ENCODE results near the gene MAD1L1. TPM values are rescaled to one million over a fixed set of nuclear protein-coding genes. Genes with fewer than 3 reads are reported as not detected.
"Not testable (repeated sequence)": the region's sequence is repeated elsewhere in the genome, so short reads cannot be mapped to it uniquely, and the experiment has no call there.

Gene MAD1L1
- total and polyA plus RNA-seq, 2 of the 4 experiments (the other 2 are of a cell fraction): 29.0 to 40.9 TPM

- Histone ChIP-seq H3K23ac (ENCODE audit: low read depth, low read length) (no peak overlapping the region), H2BK15ac (ENCODE audit: low read depth, low read length) (no peak overlapping the region), H3K9me1 (ENCODE audit: insufficient read depth, low read length) (peaks cover 4% of the 10 kb centered on the region; the same call in 1 of the 2 replicates), H3K4me1 (ENCODE audit: control insufficient read depth, insufficient read depth, low read length) (no peaks in the 10 kb centered on the region), H2BK5ac (ENCODE audit: low read depth, low read length, poor library complexity, severe bottlenecking) (no peak overlapping the region), H2AK5ac (ENCODE audit: low read depth, low read length) (no peak overlapping the region), H4K5ac (ENCODE audit: low read depth, low read length) (no peak overlapping the region), H3K27me3 (ENCODE audit: control insufficient read depth, insufficient read depth, low read length) (no peaks in the 10 kb centered on the region), H3K4me2 (ENCODE audit: low read depth, low read length) (no peak overlapping the region), H4K8ac (ENCODE audit: low read depth in 2 of 2, low read length in 2 of 2) (no peak overlapping the region), H3K4ac (ENCODE audit: low read depth, low read length) (no peak overlapping the region), H2BK120ac (ENCODE audit: low read depth, low read length) (no peak overlapping the region), H3K36me3 (ENCODE audit: control insufficient read depth, insufficient read depth, low read length) (peaks cover 9% of the 10 kb centered on the region), H3K9ac (ENCODE audit: low read depth, low read length) (no peak overlapping the region), H3K4me3 (ENCODE audit: insufficient read depth, low read depth, low read length) (no peak overlapping the region), H3K27ac (ENCODE audit: insufficient read depth, low read length) (no peak overlapping the region), H4K20me1 (ENCODE audit: insufficient read depth, low read length) (no peaks in the 10 kb centered on the region), H3K14ac (replicated peaks; ENCODE audit: low read depth, low read length) (no peak overlapping the region), H2BK20ac (ENCODE audit: low read depth, low read length) (no peak overlapping the region), H2AFZ (replicated peaks; ENCODE audit: low read length, poor library complexity) (no peak overlapping the region), H4K91ac (ENCODE audit: insufficient read depth, low read depth, low read length) (no peak overlapping the region), H3K18ac (ENCODE audit: low read depth, low read length) (no peak overlapping the region), H2AK9ac (replicated peaks; ENCODE audit: low read depth, low read length, poor library complexity) (no peak overlapping the region), H3K56ac (ENCODE audit: extremely low read depth, insufficient read depth, low read length) (no peak overlapping the region), H3K79me1 (ENCODE audit: low read depth in 1 of 2, low read length in 2 of 2) (peaks cover 0 to 7% of the 10 kb centered on the region in 2 experiments; a peak in 1 of 4 replicates), H3K9me3 (ENCODE audit: control insufficient read depth, insufficient read depth, low read length) (no peaks in the 10 kb centered on the region)
- BruUV-seq (replicated peaks): no TSS peak
- intact Hi-C loops (cut with micrococcal nuclease): no loop called here
- CTCF ChIA-PET: no interaction called here
- POLR2A ChIA-PET (ENCODE audit: unreplicated experiment): no interaction called here
- DNase-seq (no peak), ATAC-seq (ENCODE audit: low read depth) (no peak)
- in situ Hi-C loops (cut with MboI; ENCODE audit: low sequenced_read_pairs): no loop called here
- WGBS, 2 experiments (ENCODE audit: extremely low coverage in 2 of 2, insufficient read length in 1 of 2): 100% methylated on average over 6 of the region's 19 CpGs; no CpG with 5 or more reads in 1 of the 2 experiments
- TF ChIP-seq CEBPB (IDR thresholded peaks at IDR 0.05; ENCODE audit: low read depth, low read length) (no peak), BHLHE40 (IDR thresholded peaks at IDR 0.05; ENCODE audit: low read depth, low read length) (no peak), FOS (IDR thresholded peaks at IDR 0.05; ENCODE audit: low read depth, low read length) (no peak), RCOR1 (IDR thresholded peaks at IDR 0.05; ENCODE audit: insufficient replicate concordance, low read length) (no peak), ELK1 (IDR thresholded peaks at IDR 0.05; ENCODE audit: borderline replicate concordance, low read depth, low read length) (no peak)
- dilution Hi-C loops (cut with HindIII; ENCODE audit: low sequenced_read_pairs, unreplicated experiment): no loop called here
Observed at GRCh38 chr7:1970895-1971294, 261.9 kb downstream of the MAD1L1 start.

GRCh38 chr7:1970285-1970660 is 262.5 kb downstream of the MAD1L1 start:
- H3K4me2 ChIP-seq (ENCODE audit: low read depth, low read length); ATAC-seq (ENCODE audit: low read depth); H3K79me1 ChIP-seq (ENCODE audit: low read depth in 1 of 2, low read length in 2 of 2); H4K5ac ChIP-seq (ENCODE audit: low read depth, low read length); H2AK5ac ChIP-seq (ENCODE audit: low read depth, low read length); H3K4me1 ChIP-seq (ENCODE audit: control insufficient read depth, insufficient read depth, low read length); H2BK5ac ChIP-seq (ENCODE audit: low read depth, low read length, poor library complexity, severe bottlenecking); in situ Hi-C loops (cut with MboI; ENCODE audit: low sequenced_read_pairs); H2BK120ac ChIP-seq (ENCODE audit: low read depth, low read length); H3K14ac ChIP-seq (replicated peaks; ENCODE audit: low read depth, low read length); H3K27me3 ChIP-seq (ENCODE audit: control insufficient read depth, insufficient read depth, low read length); H3K27ac ChIP-seq (ENCODE audit: insufficient read depth, low read length); H3K23ac ChIP-seq (ENCODE audit: low read depth, low read length); H4K8ac ChIP-seq (ENCODE audit: low read depth in 2 of 2, low read length in 2 of 2); H3K9me1 ChIP-seq (ENCODE audit: insufficient read depth, low read length); H2AK9ac ChIP-seq (replicated peaks; ENCODE audit: low read depth, low read length, poor library complexity); H3K9me3 ChIP-seq (ENCODE audit: control insufficient read depth, insufficient read depth, low read length); H3K36me3 ChIP-seq (ENCODE audit: control insufficient read depth, insufficient read depth, low read length); H4K20me1 ChIP-seq (ENCODE audit: insufficient read depth, low read length); BruUV-seq (replicated peaks); H3K56ac ChIP-seq (ENCODE audit: extremely low read depth, insufficient read depth, low read length); H4K91ac ChIP-seq (ENCODE audit: insufficient read depth, low read depth, low read length); H2BK15ac ChIP-seq (ENCODE audit: low read depth, low read length); H3K4me3 ChIP-seq (ENCODE audit: insufficient read depth, low read depth, low read length); CTCF ChIA-PET; H2AFZ ChIP-seq (replicated peaks; ENCODE audit: low read length, poor library complexity); H3K4ac ChIP-seq (ENCODE audit: low read depth, low read length); dilution Hi-C loops (cut with HindIII; ENCODE audit: low sequenced_read_pairs, unreplicated experiment); H3K9ac ChIP-seq (ENCODE audit: low read depth, low read length); intact Hi-C loops (cut with micrococcal nuclease); H2BK20ac ChIP-seq (ENCODE audit: low read depth, low read length); DNase-seq; H3K18ac ChIP-seq (ENCODE audit: low read depth, low read length): not testable (repeated sequence)
- WGBS, 2 experiments (ENCODE audit: extremely low coverage in 2 of 2, insufficient read length in 1 of 2): no CpG with 5 or more reads among the region's 10 CpGs
- POLR2A ChIA-PET (ENCODE audit: unreplicated experiment): interaction anchor here (0.6 kb wide), 1 partner anchor 11 kb away, joined by 3 read pairs; no protein-coding TSS in a partner anchor
